Testis (tissue), 2 donors: Measurements from ENCODE around the gene SYNDIG1.

Source experiments
- POLR2A ChIP-seq: fragments of 450-650 bp; IDR thresholded peaks from one replicate; pipeline ENCODE4 v1.6.1; 2017; ENCODE audit warnings: antibody characterized with exemption, mild to moderate bottlenecking, moderate library complexity
- TF ChIP-seq, protein P1 (sequence below), 3 experiments: fragments of 450-650 bp in 2 of 3; fragments of 200-600 bp in 1 of 3; sonication (generic) in 1 of 3; IDR thresholded peaks; one replicate each; pipeline ENCODE4 v1.5.1; 2016 to 2019; ENCODE audit warnings: antibody characterized with exemption in 3 of 3, mild to moderate bottlenecking in 2 of 3, moderate library complexity in 1 of 3

DNA sequence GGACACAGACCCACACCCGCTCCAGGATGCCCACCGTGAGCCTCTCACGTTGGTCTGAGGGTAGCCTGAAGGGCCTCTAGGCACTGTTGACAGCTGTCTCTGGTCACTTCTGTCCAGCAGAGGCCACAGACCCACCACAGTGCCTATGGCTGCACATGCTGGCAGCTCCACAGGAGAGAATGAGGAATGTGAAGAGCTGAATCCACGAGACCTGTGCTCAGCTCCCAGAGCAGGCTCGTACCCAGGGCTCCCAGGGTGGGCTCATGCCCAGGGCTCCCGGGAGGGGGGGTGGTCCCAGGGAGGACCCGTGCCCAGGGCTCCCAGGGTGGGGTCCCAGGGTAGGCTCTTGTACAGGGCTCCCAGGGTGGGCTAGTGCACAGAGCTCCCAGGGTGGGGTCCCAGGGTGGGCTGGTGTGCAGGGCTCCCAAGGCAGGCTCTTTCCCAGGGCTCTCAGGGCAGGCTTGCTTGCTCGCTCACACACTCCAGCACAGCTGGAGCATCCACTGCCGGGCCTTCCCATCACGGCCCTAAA, 201.0 kb downstream of the SYNDIG1 start:
- no peak for TF ChIP-seq POLR2A
- TF ChIP-seq, protein P1, sequence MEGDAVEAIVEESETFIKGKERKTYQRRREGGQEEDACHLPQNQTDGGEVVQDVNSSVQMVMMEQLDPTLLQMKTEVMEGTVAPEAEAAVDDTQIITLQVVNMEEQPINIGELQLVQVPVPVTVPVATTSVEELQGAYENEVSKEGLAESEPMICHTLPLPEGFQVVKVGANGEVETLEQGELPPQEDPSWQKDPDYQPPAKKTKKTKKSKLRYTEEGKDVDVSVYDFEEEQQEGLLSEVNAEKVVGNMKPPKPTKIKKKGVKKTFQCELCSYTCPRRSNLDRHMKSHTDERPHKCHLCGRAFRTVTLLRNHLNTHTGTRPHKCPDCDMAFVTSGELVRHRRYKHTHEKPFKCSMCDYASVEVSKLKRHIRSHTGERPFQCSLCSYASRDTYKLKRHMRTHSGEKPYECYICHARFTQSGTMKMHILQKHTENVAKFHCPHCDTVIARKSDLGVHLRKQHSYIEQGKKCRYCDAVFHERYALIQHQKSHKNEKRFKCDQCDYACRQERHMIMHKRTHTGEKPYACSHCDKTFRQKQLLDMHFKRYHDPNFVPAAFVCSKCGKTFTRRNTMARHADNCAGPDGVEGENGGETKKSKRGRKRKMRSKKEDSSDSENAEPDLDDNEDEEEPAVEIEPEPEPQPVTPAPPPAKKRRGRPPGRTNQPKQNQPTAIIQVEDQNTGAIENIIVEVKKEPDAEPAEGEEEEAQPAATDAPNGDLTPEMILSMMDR (IDR thresholded peaks at IDR 0.05): no peak
